ENCODE results near the gene NR3C1.

NR3C1 gene

DNA sequence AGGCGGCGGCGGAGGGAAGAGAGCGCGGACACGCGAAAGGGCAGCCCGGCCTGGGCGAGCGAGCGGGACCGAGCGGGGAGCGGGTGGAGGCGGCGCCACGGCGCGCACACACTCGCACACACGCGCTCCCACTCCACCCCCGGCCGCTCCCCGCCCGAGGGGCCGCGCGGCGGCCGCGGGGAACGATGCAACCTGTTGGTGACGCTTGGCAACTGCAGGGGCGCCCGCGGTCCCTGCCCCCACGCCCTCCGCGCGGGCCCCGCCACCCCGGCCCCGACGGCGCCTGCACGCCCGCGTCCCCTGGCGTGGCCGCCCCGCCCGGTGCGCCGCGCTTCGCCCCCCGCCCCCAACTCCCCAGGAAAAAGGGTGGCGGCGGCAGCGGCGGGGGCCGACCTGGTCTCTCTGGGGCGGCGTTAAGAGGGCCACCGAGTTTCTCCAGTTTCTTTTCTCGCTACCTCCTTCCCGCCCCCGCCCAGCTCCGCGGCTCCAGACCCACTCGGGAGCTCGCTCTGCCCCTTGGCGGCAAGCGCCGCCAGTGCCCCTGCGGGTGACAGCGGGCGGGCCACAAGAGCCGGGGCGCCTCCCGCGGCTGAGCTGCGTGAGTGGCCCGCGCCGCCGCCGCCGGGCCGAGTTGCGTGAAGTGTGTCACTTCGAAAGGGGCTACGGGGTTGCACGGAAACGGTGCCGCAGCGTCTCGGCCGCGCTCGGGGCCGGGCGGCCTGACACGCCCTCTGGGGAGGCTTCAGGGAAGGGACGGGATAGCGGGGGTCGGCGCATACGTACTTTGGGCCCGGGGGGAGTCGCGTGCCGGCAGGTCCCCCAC is at the start of gene NR3C1:
TSS of gene NR3C1 (minus strand) at position 94 of the 823 bp plus-strand sequence. CDS start 2,847 bp downstream, outside the sequence.
- peak; percentile 66 for DNase-seq (ENCODE audit: low read depth, low spot score)

DNA sequence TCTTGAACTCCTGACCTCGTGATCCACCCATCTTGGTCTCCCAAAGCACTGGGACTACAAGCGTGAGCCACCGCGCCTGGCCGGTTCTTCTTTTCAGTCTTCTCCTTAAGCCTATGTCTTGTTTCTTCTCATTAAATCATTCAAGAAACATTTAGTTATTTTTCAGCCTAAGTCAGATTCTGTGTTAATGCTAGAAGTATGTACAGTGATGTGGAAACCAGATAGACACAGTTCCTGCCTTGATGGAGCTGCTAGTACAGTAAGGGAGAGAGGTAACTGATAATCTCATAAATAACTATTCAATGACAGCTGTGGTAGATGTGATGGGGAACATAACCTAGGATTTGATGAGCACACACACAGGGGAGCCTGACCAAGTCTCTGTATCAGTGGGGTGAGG is 46.3 kb upstream of the NR3C1 start:
- DNase-seq (ENCODE audit: low read depth, low spot score) = no peak

DNA sequence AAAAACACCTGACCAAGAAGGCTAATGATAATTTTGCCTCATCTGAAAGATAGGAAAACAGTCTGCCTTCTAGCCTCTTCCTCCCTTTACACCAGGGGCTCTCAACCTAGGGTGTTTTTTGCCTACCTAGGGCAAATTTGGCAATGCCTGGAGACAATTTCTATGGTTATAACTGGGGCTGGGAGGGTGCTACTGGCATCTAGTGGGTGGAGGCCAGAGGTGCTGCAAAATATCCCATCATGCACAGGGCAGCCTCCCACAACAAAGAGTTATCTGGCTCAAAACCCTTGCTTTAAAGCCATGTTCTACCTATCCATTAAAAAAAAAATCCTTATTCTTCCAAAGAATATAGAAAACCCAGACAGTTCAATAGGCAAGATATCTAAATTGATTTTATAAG is 45.0 kb upstream of the NR3C1 start:
- DNase-seq (ENCODE audit: low read depth, low spot score) = no peak

DNA sequence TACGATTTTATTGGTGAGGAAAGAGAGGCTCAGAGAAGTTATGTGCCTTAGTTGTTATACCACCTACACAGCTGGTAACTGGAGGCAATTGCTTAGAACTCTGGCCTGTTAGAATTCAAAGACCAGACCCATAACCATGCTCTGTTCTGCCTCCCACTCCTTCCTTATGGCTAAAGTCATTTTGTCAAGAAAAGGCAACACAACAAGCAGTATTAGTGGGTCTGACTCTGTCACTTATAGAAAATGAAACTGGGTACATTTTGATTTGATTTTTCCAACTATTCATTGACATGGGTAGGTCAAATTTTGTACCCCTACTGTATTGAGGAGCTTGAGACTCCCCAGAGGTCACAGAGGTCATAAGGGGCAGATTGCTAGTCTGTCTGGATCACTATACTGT is 44.5 kb upstream of the NR3C1 start:
- no peak for DNase-seq (ENCODE audit: low read depth, low spot score)

DNA sequence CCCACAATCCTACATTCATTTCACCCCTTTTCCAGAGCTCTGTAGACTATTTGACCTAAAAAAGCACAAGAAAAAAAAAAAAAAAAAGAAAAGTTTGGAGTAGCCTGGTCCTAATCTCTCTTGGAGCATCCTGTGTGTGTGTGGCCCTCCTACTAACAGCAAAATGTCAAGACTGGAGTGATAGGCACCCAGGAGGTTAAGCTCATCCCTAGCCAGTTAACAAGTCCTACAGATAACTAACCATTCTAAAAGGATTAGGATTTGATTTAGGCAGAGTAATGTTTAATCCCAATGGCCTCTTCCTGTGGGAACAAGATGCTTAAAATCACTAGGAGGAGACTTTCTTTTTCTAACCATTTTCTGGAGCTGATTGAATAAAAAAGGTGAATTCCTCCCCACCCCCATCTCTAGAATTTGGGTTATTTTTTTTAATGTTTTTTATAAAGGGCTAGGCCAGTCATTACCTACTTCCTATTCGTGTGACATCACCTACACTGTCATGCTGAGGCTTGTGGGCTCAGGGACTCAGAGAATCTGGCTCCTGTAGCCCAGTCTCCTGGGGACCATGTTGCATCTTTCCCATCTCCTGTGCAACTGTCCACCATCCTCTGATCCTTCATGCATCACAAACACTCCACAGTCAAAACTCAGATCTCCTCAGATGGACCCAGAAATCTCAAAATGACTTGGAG is 43.2 kb upstream of the NR3C1 start:
- no peak for DNase-seq (ENCODE audit: low read depth, low spot score)

DNA sequence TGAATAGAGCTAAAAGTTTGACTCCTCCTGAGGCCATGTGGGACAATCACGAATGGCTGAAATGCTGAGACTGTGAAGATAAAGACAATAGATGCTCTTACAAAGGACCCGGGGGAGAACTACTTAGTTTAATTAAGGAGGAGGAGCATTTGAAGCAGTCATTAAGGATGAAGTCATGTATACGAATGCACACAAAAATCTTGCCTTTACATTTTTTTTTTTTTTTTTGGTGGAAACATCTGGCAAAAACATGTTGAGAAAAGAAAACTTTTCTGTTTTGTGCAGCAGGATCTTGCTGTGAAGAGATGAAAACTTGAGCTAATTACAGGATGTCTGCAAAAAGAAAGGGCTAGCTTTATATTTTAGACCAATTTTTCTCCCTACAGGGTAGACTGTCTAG is 42.3 kb upstream of the NR3C1 start:
- DNase-seq (ENCODE audit: low read depth, low spot score) = no peak

DNA sequence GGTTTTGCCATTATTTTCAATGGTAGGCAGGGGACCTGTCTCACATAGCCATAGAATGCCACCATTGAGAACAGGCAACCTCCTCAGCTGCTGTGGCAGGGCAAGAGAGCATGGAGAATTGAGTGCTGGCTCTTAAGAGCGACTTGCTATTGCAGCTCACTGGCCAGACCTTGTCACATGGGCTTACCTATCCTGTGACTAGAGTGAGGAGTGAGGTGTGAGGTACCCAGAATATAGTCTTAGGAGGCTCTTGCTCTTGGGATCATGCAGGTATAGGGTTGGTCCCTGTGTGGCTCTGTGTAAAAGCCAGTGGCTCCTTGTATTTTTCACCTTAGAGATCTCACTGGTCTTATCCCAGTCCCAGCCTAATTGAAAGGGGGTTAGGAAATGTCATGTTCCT is 39.8 kb upstream of the NR3C1 start:
- no peak for DNase-seq (ENCODE audit: low read depth, low spot score)

DNA sequence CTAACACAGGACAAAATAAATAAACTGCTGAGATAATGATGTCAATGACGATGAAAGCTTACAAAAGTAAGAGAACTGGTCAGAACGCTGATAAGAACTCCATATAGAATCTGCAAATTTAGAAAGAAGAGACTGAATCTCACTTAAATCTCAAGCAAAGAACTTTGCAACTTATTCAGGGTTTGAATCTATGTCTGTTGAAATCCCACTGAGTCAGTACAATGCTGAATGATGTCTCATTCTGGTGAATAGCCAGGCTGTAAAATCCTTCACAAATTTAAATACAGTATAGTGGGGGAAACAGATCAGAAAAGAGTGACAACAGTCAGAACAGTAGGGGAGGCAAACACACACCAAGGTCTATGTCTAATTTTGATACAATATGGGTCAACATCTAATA is 38.9 kb upstream of the NR3C1 start:
- no peak for DNase-seq (ENCODE audit: low read depth, low spot score)

DNA sequence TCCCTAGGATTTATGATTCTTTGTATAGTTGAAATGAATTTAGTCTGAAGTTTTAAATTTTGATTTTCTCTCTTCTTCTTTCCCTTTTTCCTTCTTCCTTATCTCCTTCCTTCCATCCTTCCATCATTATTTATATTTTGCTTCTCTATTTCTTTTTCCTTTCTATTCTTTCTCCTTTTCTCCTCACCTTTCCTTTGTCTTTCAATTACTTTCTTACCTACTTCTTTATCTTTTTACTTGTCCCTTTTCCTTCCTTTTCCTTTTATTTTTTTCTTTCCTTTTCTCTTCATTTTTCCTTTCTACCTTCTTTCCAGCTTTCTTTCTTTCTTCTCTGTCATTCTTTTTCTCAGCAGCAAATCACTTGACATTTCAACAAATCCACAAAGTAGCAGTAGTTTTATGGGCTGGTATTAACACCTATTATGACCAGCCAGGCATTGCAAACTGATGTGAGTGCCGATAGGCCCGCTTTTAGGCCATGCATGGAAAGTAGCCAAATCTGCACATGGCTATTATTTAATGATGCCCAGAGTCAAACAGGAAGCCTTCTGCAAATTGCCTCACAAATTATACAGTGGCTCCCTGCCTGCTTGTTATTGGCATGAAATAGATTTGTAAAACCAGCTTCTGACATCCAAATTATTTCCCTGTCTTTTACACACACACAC is 37.1 kb upstream of the NR3C1 start:
- no peak for DNase-seq (ENCODE audit: low read depth, low spot score)

DNA sequence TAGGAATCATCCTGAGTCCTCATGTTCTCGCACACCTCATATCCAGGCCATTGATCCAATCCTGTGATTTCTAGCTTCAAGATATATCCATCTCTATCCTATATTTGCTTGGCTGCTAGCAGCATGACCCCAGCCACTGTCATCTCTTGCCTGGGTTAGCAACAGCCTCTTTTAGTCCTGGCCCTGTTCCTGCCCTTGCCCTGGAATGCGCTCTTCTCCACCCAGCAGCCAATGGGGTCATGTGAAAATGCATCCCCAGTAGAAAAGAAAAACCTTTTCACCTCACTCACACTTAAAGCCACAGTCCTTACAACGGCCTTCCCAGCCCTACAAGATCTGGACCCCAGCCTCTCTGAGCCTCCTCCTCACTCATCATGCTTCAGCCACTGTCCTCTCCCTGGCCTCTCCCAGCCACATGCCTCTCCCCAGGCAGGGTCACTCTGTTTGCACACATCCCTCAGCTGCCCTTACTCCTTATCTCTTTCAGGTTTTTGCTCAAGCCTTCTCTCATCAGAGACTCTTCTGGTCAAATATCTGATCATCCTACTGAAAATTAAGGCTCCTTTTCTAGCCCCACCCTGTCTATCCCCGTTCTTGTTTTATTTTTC is 34.3 kb upstream of the NR3C1 start:
- no peak for DNase-seq (ENCODE audit: low read depth, low spot score)

DNA sequence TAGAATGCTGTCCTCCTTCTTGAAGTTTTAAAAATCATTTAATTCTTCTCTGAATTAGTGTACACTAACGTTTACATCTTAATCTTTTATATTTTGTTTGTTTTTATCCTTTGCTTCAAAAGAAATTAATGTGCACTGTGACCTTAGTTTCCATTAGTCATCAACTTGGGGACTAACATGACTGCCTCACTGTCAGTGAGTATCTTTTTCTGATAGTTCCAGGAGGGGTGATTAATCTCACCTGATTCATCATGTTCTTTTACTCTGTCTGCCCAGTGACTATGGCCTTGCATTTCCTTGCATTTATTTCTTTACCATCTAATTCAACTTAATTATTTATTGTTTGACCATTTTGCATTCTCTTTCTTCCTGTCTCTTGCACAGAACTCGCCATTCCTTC is 33.4 kb upstream of the NR3C1 start:
- DNase-seq (ENCODE audit: low read depth, low spot score) = no peak

DNA sequence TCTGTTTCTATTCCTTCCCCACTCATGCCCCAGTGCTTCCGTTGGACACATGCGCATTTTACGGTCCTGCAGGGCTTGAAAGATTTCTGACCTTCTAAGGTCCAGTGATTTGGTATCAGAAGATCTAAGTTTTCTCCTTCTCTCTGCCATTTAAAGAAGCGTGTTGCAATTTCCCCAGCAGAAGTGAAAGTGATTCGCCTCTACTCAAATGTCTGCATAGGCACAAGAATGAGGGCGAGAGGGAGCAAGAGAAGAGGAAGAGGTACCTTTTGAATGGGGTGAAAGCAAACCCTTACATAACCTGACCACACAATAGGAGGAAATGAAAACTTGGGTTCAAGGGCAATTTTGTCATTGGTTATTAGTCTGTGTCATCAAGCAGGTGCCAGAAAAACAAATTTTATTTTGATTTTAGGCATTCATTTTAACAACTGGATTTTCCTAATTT is 31.7 kb upstream of the NR3C1 start:
- DNase-seq (ENCODE audit: low read depth, low spot score) = no peak

DNA sequence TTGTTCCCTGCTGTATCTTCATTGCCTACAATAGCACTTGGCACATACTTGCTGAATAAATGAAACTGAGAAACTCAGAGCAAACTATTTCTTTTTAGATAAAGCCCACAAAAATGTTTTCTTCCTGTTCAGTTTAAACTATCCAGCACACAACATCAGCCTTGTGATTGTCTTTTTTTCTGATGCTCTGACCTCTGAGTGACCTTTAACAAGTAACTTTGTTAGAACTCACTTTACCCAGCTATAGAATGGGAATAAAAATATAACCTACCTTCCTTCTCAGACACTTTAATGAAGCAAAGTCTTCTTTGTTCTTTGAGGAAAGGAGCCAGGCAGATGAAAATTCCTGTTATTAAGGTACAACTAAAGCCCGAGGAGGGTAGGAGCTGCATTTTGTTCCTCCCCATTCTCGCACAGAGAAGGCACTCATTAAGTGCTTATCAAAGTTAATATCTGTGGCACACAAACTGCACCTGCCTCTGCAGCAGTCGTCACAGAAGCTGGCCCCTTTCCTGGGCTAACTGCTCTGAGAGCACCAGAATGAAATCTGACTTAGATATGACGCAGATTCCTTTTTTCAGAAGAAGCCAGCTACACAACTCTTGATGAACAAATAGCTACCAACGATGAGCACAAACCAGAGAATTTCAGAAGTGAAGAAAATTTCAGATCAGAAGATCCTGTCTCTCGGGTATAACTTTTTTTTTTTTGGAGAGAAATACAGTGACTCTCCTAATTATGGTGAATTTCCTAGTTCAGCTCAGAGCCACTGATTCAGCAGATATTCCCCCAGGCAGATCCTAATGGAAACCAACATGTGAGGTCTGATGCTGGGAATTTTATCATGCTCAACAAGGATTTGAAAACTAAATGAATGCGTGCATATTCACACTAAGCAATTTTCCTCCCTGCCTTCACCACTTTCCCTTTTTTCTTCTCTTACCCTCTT is 31.0 kb upstream of the NR3C1 start:
- DNase-seq (ENCODE audit: low read depth, low spot score) = no peak

DNA sequence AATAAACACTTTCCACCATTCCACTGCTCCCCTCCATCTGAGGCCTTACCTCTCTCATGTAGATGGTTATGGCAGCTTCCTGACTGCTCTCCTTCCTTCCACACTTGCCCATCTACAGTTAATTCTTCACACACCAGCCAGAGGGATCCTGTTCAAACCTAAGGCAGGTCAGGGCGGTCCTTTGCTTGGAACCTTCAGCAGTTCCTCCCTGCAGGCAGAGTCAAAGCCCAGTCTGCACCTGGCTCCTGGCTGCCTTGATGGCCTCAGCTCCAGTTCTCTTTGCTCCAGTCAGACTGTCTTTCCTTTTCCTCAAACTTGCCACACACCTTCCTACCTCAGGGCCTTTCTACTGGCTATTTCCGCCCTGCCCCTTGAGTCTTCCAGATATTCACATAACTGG is 30.2 kb upstream of the NR3C1 start:
- no peak for DNase-seq (ENCODE audit: low read depth, low spot score)

DNA sequence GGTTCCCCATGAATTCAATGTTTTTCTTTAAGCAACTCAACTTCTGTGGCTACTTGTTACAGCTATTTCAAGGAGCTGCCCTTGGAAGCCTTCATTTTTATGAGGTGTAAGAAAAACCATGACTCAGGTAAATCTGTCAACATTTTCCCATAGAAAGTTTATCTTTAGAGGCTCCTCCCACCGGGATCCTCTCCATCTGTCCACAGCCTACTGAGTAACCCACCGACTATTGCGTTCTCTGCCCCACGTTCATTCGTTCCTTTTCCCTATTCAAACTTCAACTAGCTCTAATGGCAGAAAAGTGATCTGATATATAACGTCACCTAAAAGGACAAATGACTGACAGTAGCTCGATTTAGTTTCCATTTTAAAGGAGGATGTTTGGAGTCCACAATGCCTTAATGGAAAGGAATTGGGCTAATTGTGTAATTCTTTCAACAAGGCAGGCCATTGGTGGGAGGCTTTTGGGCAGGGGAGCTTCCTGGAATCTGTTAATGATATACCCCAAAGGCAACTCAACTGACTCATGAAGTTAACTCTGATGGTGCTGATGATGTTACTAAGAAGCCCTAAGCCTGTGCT is 29.3 kb upstream of the NR3C1 start:
- DNase-seq (ENCODE audit: low read depth, low spot score) = no peak

DNA sequence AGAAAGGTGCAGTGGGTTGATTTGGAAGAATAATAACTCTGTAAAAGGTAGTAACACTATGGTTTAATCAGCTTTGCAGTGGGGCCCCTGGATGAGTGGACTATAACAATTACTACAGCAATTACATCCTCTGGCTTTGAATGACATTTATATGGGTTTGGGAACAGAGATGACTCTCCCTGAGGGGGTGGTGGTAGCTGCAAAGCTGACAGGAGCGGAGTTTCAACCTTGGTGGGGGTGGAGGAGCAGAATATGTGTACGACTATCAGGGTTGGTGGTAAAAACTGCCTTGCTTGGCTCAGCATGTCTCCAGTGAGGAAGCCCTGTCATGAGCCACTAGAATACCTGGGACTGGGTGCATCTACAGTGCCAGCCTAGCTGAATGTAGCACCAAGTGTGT is 28.3 kb upstream of the NR3C1 start:
- no peak for DNase-seq (ENCODE audit: low read depth, low spot score)

DNA sequence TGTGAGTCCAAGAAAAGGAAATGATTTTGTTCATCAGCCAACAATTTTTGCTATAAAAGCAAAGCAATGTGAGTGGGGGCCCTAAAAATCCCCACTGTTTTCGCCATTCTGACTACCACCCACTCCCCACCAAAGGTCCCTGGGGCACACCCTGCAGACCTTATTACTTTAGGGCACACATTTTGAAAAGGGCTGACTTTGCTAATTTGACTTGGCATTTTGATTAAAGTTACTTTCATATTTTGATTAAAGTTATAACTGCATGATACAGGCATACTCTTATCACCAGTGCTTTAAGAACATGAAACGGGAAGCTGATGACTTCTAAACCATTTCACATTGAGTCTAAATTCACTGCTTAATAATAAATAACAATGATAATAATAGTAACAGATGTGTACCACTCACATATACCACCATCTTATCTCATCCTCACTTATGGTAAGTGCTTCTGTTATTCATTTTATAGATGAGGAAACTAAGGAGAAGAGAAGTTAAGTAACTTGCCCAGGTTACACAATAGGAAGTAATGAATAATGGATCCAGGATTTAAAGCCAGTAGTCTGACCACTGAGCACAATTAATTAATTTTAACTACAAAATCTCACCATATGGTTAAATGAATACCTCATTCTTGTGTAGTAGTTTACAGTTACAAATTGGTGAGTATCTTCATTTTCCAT is 25.4 kb upstream of the NR3C1 start:
- DNase-seq (ENCODE audit: low read depth, low spot score) = no peak

DNA sequence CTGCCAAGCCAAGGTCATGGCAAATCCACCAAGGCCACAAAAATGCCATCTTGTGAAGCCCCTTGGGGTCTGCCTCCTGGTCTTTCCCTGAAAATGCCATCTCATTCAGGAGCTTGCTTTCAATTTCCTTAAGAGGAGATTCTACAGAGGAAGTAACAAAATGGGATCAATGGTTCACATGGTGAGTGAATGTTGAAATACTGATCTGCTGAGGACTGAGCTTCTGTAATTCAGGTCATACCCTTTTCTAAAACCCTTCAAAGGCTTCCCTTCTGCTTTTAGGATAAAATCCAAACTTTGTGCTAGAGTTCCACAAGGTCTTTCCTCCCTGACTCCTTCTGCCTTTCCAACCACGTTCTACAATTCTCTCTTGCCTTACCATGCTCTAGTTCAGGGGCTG is 24.7 kb upstream of the NR3C1 start:
- no peak for DNase-seq (ENCODE audit: low read depth, low spot score)

DNA sequence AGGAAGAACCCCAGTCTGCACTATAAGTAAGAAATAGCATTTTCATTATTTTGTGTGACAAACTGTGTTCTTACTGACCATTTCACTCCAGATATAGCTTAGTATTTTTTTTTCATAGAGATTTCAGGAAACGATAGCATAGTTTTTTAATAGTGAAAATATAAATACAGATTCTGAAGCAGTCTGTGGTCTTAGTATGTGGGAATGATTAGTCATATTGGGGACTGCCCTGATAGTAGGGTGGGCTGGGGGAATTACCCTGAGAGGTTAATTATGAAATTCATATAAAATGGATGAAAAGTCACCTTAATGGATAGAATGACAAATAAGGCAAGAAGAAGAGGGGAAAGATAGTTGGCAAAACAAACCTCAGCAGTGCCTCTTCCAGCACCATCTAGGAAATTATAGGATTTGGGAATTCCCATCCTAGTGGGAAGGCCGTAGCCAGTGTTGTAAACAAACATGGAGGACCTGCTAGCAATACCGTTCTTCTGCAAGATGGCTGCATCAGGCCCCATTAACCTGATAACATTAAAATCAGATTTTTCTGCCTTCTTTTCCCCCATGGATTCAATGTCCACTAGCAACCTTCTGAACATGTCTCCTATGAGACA is 23.7 kb upstream of the NR3C1 start:
- DNase-seq (ENCODE audit: low read depth, low spot score) = no peak
